ENCODE data around the gene BAD.
"Not testable (repeated sequence)": the region's sequence is repeated elsewhere in the genome, so short reads cannot be mapped to it uniquely, and the experiment has no call there.

The BAD gene

DNA sequence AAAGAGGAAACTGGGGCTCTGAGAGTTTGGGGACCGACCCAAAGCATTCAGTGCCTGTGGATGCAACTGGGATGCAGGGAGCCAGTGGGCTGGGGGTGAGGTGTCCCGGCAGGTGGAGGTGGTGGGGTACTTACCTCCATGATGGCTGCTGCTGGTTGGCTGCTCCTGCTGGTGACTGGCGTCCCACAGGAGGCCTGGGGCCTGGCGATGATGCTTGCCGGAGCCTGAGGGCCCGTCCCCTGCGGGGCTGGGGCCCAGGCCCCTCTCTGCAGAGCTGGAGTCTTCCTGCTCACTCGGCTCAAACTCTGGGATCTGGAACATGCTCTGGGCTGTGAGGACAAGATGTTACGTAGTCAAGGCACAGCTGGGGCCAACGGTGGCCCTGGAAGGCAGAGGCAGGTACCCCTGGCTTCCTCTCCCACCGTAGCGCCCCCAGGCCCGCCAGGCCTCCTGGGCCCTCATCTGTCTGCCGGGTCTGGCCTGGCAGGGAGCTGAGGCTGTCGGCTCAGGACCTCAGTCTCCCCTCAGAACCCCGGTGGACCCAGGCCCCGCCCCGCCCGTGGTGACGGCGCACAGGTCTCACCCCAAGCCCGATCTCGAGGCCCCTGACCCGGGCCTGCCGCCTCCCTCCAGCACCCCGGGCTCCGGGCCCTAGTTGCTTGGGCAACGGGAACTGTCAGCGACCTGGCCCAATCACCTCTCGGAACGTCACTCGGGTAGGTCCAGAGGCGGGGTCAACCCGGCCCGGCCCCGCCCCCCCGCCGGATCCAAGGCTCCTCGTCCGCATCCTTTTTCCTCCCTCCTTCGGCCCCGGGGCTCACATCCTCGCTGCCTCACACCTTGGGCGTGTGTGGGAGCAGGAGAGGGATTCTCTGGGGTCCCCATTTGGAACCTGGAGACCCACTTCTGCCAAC, at the start of gene BAD:
TSS of gene BAD (minus strand) at position 618 of the 914 bp plus-strand sequence. CDS start at position 321, 297 bp downstream.
- DNase-seq: peak; percentile 71 to 95 (median 93)

DNA sequence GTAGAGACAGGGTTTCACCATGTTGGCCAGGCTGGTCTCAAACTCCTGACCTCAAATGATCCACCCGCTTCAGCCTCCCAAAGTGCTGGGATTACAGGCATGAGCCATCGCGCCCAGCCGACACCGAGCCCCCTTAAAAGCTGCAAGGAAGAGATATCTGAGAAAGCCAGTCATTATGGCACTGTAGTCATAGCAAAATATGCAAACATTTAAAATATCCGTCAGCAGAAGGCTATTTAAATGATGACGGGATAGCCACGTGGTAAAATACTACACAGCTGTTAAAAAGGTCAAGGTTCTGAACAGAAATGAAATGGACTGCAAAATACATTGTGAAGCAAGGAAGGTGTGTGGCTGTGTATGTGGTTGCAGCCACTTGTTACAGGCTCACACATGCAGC, 49.1 kb upstream of the BAD start:
- no peak for DNase-seq

DNA sequence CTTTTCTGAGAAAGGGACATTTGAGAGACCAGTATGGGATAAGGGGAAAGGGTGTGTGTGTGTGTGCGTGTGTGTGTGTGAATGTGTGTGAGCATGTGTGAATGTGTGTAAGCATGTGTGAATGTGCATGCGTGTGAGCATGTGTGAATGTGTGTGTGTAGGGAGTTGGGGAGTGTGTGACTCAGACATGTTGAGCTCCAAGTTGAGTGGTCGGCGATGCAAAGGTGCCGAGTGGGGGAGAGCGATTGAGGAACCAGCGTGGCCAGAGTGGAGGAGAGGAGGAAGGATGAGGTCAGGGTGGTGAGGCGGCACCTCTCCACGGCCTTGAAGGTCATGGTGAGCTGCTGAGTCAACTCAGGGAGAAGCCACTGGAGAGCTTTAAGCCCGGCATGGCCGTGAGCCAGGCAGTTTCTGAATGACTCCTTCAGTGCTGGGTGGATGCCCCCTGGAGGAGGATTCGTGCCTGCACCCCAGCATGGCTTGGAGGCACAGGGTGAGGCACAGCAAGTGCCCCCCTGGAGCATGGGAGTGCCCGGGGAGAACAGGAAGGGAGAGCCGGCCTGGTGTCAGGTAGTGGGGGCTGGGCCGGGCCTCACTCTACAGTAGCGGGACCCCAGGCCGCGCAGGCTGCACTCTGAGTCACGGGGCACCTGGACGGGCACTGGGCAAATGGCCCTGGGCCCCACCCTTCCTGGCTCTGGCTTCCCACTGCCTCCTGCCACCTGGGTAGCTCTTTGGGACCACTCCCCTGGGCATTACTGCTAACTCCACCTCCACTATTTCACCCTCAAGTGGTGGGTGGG, 47.3 kb upstream of the BAD start:
- peak in 4 of 14 donors; percentile 7 to 54 (median 30) for DNase-seq

DNA sequence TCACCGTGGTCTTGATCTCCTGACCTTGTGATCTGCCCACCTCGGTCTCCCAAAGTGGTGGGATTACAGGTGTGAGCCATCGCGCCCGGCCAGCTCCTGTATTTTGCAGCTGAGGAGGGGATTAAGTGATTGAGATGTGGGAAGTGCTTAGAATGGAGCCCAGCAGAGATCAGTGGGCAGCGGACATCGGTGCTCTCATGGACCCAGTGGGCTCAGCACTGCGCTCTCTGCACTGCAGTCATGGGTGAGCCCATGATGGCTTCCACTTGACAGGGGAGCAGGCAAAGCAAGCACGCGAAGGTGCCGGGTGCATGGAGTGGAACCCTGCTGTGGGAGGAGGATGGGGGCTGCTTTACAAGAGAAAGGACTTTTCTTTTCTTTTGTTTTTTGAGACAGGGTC, 46.4 kb upstream of the BAD start:
- DNase-seq: no peak

DNA sequence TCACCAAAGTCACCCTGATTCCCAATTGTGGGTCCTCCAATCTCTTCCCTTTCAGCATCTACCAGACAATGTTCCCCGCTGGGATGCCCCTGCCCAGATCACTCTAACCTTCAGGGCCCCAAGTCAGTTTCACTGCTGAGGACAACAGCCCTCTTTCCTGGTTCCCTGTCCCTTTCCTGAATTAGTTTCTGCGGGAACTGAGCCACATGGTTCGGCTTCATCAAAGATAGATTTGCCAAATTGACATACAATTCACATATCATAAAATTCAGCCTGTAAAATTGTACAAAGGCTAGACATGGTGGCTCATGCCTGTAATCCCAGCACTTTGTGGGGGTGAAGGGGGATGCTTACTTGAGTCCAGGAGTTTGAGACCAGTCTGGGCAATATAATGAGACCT, 43.5 kb upstream of the BAD start:
- DNase-seq: no peak

DNA sequence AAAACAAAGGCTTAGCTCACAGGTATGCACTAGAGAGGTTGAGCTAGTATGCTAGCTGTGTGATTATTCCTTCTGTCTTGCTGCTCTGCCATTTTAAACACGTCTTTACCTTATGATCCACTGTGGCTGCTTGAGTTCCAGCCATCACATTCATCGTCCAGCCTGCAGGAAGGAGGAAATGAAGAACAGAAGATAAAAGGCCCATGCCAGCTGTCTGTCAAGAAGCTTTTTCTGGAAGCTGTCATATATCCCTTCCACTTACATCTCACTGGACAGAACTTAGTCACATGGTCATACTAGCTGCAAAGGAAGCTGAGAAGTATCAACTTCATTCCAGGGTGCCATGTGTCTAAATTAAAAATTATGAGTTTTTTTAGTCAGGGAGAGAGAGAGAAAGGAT, 42.9 kb upstream of the BAD start:
- DNase-seq: no peak

DNA sequence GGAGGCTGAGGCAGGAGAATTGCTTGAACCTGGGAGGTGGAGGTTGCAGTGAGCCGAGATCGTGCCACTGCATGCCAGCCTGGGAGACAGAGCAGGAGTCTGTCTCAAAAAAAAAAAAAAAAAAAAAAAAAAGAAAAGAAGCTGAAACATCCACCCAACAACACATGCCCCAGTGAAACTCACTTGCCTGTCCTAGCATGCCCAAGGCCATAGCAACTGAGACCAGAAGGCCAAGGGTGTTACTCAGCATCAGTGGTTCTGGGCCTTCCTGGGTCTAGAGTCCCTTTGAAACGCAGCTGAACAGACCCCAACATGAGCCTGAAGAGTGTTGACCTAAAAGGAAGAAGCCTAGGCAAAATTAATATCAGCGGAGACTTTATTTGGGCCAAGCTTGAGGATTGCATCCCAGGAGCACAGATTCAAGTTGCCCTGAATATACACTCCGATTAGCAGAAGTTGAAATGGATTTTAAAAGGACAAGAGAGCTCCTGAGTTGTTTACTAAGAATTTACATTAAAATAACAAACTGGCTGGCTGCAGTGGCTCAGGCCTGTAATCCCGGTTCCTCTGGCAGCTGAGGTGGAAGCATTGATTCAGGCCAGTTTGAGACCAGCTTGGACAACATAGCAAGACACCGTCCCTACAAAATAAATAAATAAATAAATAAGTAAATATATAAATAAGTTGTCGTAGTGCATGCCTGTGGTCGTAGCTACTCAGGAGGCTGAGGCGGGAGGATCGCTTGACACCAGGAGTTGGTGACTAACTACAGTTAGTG, 40.4 kb upstream of the BAD start:
- DNase-seq: no peak

DNA sequence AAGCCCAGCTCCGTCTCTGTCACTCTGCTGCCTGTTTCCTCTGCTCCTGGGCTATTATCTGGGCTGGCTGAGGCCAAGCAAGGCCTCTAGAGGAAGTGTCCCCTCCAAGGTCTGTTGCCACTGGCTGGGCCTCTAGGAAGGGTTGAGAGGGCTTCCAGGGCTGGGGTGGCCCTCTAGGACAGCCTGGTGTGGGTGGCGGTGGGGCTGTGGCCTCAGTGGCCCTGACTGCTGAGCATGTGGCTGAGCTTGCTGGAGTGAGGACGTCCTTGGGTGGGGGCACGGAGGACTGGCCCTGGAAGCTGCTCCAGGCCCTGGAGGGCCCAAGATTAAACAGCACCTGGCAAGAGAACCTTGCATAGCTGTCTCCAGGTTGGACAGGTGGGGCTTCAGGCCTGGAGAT, 39.5 kb upstream of the BAD start:
- not testable (repeated sequence) for DNase-seq

DNA sequence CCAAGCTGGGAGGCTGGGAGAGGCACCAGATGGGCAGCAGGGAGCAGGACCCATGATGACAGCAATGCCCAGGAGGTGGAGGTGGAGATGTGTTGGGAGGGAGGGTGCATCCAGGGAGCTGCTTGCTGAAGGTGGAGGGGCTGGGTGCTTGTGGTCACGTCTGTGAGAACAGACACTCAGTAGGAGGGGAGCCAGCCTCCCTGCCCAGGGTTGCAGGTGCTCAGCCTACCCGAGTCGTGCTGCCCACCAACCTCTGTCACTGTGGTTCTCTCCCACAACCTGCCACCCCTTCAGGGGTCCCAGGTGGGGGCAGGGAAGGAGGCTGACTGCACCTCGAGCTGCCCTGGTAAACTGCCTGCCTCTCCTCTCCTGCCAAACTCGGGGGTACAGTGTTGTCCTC, 38.9 kb upstream of the BAD start:
- no peak for DNase-seq

DNA sequence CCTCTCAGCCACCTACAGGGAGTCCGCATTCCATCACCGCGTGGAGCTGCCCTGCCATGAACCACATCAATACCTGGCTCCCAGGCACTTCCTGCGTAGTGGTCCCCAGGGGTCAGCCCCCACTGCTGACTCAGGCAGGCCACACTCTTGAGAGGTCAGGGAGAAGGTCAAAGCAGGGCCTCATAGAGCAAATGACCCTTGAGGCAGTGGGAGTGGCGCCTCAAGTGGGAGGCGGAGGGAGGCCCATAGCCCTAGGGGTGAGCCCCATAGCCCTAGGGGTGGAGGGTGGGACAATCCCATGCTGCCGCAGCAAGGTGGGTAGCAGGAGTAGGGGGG, 38.4 kb upstream of the BAD start:
- DNase-seq: no peak

DNA sequence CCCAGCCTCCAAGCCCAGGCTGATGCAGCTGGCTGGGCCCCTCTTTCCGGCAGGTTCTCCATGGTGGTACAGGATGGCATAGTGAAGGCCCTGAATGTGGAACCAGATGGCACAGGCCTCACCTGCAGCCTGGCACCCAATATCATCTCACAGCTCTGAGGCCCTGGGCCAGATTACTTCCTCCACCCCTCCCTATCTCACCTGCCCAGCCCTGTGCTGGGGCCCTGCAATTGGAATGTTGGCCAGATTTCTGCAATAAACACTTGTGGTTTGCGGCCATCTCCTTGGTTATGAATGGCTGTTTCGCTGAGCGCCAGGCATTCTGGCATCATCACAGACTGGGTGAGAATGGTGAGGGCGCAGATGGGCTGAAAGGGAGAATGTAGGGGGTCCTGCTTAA, 37.1 kb upstream of the BAD start:
- peak in 1 of 14 donors; percentile 34 for DNase-seq

DNA sequence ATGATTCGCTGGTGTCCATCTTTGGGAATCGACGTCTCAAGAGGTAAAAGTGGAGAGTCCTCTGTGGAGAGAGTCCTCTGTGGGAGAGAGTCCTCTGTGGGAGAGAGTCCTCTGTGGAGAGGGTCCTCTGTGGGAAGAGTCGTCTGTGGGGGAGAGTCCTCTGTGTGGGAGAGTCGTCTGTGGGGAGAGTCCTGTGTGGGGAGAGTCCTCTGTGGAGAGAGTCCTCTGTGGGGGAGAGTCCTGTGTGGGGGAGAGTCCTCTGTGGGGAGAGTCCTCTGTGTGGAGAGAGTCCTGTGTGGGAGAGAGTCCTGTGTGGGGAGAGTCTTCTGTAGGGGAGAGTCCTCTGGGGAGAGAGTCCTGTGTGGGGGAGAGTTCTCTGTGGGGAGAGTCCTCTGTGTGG, 36.6 kb upstream of the BAD start:
- no peak for DNase-seq

DNA sequence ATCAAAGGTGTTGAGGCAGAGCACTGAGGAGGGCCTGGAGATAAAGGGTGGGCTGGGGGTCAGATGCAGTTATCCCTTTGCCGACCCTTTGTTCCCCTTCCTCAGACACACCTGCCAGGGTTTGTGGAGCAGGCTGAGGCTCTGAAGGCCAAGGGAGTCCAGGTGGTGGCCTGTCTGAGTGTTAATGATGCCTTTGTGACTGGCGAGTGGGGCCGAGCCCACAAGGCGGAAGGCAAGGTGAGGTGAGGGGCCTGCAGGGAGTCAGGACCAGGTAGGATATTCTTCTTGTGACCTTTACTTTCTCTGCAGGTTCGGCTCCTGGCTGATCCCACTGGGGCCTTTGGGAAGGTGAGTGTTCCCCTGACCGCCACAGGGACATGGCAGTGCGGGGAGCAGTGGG, 36.1 kb upstream of the BAD start:
- DNase-seq: no peak

DNA sequence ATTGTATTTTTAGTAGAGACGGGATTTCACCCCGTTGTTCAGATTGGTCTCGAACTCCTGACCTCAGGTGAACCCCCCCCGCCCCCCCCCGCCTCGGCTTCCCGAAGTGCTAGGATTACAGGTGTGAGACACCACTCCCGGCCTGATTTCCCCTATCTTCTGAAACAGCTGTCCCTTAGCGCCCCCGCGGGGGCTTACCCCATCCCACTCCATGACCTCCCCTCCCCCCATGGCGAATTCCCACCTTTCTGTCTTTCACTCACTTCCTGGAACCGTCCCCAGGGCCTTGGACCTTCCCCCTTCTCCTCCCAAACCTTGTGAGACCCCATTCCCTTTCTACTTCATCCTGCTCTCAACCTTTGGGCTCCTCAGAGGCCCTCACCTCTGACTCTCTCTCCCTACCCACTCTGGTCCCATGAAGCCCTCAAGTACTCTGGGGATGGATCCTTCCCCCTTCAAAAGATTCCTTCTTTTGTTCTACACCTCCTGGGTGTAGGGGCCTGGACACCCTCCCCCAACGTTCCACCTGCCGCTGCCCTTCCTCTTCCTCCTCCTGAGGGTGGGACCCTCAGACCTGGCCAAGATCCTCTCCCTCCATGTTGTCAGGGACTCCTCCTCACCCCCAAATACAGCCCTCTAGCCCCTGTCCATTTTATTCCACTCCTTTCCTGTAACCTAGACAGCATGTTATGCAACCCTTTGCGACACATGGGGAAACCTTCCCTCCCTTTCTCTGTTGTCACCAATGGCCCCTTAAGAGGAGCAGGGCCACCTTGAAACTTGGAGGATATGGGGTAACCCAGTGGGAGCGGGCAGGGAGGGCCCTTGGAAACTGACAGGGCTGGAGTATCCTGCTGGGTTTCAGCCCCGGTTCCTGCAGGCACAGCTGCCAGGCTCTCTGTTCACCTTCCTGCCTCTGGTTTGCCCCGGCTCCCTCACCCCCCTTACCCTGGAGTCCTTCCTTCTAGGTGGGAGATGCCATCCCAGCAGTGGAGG, 34.6 kb upstream of the BAD start:
- no peak for DNase-seq

DNA sequence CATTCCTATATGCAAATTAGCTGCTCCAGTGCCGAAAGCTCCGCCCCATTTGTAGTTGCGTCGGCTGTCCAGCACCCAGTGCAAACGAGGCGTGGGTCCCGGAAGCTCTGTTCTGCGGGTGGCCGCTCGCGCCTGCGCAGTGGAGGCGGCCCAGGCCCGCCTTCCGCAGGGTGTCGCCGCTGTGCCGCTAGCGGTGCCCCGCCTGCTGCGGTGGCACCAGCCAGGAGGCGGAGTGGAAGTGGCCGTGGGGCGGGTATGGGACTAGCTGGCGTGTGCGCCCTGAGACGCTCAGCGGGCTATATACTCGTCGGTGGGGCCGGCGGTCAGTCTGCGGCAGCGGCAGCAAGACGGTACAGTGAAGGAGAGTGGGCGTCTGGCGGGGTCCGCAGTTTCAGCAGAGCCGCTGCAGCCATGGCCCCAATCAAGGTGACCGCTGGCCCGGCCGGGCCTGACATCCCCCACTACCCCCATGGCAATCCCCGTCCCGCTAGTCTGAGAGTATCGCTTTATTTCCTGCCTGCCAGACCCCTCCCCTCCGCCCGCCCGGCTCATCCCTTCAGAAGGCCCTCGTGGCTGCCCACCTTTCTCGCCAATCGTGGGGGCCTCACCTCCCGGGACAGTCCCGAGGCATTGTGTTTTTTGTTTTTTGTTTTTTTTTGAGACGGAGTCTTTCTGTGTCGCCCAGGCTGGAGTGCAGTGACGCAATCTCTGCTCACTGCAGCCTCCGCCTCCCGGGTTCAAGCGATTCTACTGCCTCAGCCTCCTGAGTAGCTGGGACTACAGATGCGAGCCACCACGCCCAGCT, 33.7 kb upstream of the BAD start, which contains the start of gene PRDX5:
TSS of gene PRDX5 (plus strand) at position 161 of the 805 bp plus-strand sequence. CDS start at position 256, 95 bp downstream.
- DNase-seq: peak; percentile 68 to 97 (median 94)

DNA sequence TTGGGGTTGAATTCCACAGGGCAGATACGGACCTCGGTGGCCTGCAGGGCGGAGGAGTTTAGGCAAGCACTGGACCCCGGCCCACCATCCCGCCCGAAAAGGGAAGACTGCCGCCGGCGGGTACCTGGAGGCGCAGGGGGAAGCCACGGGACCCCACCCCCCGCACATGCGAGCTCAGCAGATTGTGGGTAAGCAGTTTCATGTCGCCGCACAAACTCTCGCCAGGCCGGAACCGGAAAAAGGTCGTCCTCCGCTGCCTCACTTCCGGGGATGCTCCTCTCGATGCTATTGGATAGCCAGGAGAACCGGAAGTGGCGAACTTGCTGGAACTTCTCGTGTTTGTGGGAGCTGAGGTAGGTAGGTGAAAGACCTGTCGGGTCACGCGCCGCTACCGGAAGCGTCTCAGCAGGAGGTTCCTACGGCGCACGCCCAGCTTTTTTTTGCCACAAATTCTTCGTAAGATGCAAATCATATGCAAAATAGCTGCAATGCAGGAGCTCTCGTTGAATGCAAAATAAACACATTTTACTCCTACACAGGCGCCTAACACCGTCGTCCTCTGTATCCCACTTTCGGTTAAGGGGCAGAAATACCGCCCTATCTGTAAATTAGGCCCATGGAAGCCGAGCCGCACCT, 33.0 kb upstream of the BAD start, which contains the start of gene TRMT112:
TSS of gene TRMT112 (minus strand) at position 235 of the 636 bp plus-strand sequence. CDS start at position 202, 33 bp downstream.
- peak; percentile 69 to 98 (median 94) for DNase-seq

DNA sequence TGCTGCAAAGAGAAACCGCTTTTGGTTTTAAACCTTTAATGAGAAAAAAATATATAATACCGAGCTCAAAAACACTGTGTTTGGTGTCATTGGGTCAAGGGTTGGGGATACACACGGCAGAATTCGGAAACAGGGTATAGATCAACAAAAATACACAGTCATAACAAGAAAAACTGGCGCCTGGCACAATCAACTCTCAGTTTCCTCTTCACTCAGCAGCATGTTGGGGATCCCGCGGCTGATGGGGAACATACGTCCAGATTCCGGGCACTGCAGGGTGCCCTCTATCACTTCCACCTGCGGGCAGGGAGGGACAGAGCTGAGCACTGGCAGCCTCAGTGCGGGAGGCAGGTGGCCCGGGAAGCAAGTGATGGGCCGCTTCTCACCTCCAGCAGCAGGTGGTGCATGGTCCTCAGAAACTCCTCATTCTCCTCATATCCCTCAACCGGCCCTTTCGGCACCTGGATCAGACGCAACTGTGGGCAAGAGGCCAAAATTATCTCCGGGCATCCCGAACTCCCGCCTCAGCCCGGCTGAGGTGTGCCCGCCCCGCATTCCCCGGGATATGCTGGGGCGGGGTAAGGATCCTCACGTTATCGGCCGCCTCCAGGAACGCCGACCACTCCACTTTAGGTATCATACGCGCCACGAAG, 32.3 kb upstream of the BAD start:
- DNase-seq: peak in 1 of 14 donors; percentile 58

DNA sequence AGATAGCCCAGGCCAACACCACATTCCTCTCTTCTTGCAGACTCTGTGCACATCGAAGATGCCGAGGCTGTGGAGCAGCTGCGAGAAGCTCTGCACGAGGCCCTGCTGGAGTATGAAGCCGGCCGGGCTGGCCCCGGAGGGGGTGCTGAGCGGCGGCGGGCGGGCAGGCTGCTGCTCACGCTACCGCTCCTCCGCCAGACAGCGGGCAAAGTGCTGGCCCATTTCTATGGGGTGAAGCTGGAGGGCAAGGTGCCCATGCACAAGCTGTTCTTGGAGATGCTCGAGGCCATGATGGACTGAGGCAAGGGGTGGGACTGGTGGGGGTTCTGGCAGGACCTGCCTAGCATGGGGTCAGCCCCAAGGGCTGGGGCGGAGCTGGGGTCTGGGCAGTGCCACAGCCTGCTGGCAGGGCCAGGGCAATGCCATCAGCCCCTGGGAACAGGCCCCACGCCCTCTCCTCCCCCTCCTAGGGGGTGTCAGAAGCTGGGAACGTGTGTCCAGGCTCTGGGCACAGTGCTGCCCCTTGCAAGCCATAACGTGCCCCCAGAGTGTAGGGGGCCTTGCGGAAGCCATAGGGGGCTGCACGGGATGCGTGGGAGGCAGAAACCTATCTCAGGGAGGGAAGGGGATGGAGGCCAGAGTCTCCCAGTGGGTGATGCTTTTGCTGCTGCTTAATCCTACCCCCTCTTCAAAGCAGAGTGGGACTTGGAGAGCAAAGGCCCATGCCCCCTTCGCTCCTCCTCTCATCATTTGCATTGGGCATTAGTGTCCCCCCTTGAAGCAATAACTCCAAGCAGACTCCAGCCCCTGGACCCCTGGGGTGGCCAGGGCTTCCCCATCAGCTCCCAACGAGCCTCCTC, 31.4 kb upstream of the BAD start:
- not testable (repeated sequence) for DNase-seq

Data from C1 segment of cervical spinal cord (tissue), 14 donors.